Peyer's patch (tissue), 4 donors: Measurements from ENCODE around the gene RNF125. TPM values are rescaled to one million over a fixed set of nuclear protein-coding genes. Genes with fewer than 3 reads are reported as not detected.
A peak's percentile ranks its signal among the peaks of the same experiment; 100 is the strongest.
"Not testable (repeated sequence)": the region's sequence is repeated elsewhere in the genome, so short reads cannot be mapped to it uniquely, and the experiment has no call there.

Source experiments
- DNase-seq, 3 donors: peaks; one replicate each; pipeline ENCODE4 v3.0.0-alpha.2; 2017 to 2019
- H3K27ac ChIP-seq, 4 donors: fragments of 200-600 bp; sonication (generic); one replicate each; pipeline ENCODE4 v1.5.1; 2016 to 2019
- H3K27me3 ChIP-seq, 2 donors: fragments of 200-600 bp; sonication (generic); one replicate each; pipeline ENCODE4 v1.5.1; 2019
- H3K36me3 ChIP-seq, 3 donors: fragments of 200-600 bp; sonication (generic); one replicate each; pipeline ENCODE4 v1.5.1; 2016 to 2019
- H3K4me1 ChIP-seq, 4 donors: fragments of 200-600 bp; sonication (generic); one replicate each; pipeline ENCODE4 v1.5.1; 2016 to 2019
- H3K4me3 ChIP-seq, 4 donors: fragments of 200-600 bp; sonication (generic); 1 replicate in 3 of 4; 2 replicates in 1 of 4; pipeline ENCODE4 v1.5.1; 2016 to 2019; ENCODE audit warnings: mild to moderate bottlenecking in 1 of 4
- H3K9me3 ChIP-seq, 4 donors: fragments of 200-600 bp; sonication (generic); one replicate each; pipeline ENCODE4 v1.5.1; 2016 to 2019; ENCODE audit warnings: mild to moderate bottlenecking in 1 of 4
- POLR2A ChIP-seq, 2 donors: fragments of 450-650 bp; IDR thresholded peaks; one replicate each; pipeline ENCODE4 v1.5.1; 2017; ENCODE audit warnings: antibody characterized with exemption in 2 of 2, mild to moderate bottlenecking in 2 of 2, moderate library complexity in 2 of 2
- total RNA-seq, 4 donors: library from RNA; depleted of rRNA; stranded (reverse); fragments of >200 nt; gene quantifications; one replicate each; pipeline ENCODE4 v1.1.0, GENCODE V29; 2016
- TF ChIP-seq, protein P1 (sequence below), 6 experiments: fragments of 450-650 bp in 4 of 6; fragments of 200-600 bp in 2 of 6; sonication (generic) in 1 of 6; IDR thresholded peaks; one replicate each; pipeline ENCODE4 v1.5.1; 2017 to 2019; ENCODE audit warnings: antibody characterized with exemption in 6 of 6, mild to moderate bottlenecking in 3 of 6, moderate library complexity in 1 of 6

The RNF125 gene
- total RNA-seq, 4 donors from 2014 or later, result 1.7 to 19.6 (median 16.1) TPM

DNA sequence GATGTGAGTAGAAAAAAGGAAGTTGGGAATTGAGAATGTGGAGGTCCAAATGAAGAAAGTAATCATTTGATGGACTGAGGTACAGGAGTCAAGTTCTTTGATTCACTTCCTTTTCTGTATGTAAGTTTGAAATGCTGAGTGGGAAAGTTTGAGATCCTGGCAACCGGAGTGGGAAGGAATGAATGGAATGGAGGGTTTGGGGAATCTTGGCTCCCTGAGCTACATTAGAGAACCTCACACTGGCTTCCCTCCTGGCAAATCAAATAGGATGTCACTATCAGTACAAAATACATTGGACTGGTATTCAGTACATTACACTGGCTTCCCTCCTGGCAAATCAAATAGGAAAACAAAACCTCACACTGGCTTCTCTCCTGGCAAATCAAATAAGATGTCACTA lies 63.3 kb downstream of the RNF125 start:
- DNase-seq, result no peak
- TF ChIP-seq, protein P1, sequence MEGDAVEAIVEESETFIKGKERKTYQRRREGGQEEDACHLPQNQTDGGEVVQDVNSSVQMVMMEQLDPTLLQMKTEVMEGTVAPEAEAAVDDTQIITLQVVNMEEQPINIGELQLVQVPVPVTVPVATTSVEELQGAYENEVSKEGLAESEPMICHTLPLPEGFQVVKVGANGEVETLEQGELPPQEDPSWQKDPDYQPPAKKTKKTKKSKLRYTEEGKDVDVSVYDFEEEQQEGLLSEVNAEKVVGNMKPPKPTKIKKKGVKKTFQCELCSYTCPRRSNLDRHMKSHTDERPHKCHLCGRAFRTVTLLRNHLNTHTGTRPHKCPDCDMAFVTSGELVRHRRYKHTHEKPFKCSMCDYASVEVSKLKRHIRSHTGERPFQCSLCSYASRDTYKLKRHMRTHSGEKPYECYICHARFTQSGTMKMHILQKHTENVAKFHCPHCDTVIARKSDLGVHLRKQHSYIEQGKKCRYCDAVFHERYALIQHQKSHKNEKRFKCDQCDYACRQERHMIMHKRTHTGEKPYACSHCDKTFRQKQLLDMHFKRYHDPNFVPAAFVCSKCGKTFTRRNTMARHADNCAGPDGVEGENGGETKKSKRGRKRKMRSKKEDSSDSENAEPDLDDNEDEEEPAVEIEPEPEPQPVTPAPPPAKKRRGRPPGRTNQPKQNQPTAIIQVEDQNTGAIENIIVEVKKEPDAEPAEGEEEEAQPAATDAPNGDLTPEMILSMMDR (IDR thresholded peaks at IDR 0.05), result no peak
- TF ChIP-seq POLR2A (IDR thresholded peaks at IDR 0.05), result no peak
- H3K36me3 ChIP-seq, result no peaks in the 10 kb centered on the region
- H3K4me3 ChIP-seq, result no peak overlapping the region
- H3K27me3 ChIP-seq, result no peaks in the 10 kb centered on the region
- no peaks in the 10 kb centered on the region for H3K9me3 ChIP-seq
- H3K27ac ChIP-seq, result no peak overlapping the region
- H3K4me1 ChIP-seq, result peaks cover 0 to 17% (median 6%) of the 10 kb centered on the region in 4 donors

DNA sequence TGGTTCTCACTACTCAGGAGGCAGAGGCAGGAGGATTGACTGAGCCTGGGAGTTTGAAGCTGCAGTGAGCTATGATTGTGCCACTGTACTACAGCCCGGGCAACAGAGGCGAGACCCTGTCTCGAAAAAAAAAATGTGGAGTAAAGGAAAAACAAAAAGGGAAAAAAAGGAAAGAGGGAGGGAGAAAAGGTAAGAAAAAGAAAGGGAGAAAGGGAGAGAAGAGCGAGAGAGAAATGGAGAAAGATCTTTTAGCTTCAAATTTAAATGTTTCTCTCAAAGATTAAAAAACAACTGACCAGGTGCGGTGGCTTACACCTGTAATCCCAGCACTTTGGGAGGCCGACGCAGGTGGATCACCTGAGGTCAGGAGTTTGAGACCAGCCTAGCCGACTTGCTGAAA lies 65.2 kb downstream of the RNF125 start:
- H3K27ac ChIP-seq, result no peak overlapping the region
- TF ChIP-seq POLR2A (IDR thresholded peaks at IDR 0.05), result no peak
- TF ChIP-seq, protein P1 (IDR thresholded peaks at IDR 0.05), result no peak
- DNase-seq, result no peak
- no peaks in the 10 kb centered on the region for H3K27me3 ChIP-seq
- no peaks in the 10 kb centered on the region for H3K9me3 ChIP-seq
- H3K4me1 ChIP-seq, result peaks cover 0 to 17% (median 6%) of the 10 kb centered on the region in 4 donors
- no peaks in the 10 kb centered on the region for H3K36me3 ChIP-seq
- no peak overlapping the region for H3K4me3 ChIP-seq

DNA sequence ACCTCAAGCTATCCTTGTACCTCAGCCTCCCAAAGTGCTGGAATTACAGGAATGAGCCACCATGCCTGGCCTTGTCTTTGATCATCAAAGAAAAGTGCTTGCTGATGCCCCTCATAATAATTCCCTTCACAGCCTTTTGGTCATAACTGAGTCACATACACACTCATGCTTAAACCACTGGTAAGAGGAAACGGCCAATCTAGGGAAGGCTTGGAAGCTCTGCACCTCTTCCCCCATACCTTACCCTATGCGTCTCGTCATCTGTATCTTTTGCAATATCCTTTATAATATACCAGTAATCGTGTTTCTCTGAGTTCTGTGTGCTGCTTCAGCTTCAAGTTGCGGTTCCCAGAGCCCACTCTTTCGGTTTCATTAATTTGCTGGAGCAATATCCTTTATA lies 68.3 kb downstream of the RNF125 start:
- H3K4me1 ChIP-seq, result peaks cover 0 to 23% (median 8%) of the 10 kb centered on the region in 4 donors
- H3K9me3 ChIP-seq, result no peaks in the 10 kb centered on the region
- H3K27ac ChIP-seq, result no peak overlapping the region
- no peaks in the 10 kb centered on the region for H3K36me3 ChIP-seq
- no peak for TF ChIP-seq POLR2A (IDR thresholded peaks at IDR 0.05)
- TF ChIP-seq, protein P1 (IDR thresholded peaks at IDR 0.05), result no peak
- H3K27me3 ChIP-seq, result no peaks in the 10 kb centered on the region
- H3K4me3 ChIP-seq, result no peak overlapping the region
- no peak for DNase-seq

DNA sequence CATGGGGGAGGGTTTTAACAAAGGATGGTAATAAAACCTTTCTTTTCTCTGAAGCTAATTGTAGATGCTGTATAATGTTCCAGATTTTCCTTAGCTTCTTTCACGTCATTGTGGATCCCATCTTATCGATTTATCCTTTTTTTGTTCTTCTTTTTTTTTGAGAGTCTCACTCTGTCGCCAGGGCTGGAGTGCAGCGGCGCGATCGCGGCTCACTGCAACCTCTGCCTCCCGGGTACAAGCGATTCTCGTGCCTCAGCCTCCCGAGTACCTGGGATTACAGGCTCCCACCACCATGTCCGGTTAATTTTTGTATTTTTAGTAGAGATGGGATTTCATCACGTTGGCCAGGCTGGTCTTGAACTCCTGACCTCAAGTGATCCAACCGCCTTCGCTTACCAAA lies 72.2 kb downstream of the RNF125 start:
- not testable (repeated sequence) for H3K9me3 ChIP-seq, H3K27me3 ChIP-seq, H3K36me3 ChIP-seq, DNase-seq, H3K4me3 ChIP-seq
- peaks cover 0 to 24% (median 9%) of the 10 kb centered on the region in 4 donors for H3K4me1 ChIP-seq
- peak overlapping the region in 2 of 4 donors; percentile 97 to 100 for H3K27ac ChIP-seq

DNA sequence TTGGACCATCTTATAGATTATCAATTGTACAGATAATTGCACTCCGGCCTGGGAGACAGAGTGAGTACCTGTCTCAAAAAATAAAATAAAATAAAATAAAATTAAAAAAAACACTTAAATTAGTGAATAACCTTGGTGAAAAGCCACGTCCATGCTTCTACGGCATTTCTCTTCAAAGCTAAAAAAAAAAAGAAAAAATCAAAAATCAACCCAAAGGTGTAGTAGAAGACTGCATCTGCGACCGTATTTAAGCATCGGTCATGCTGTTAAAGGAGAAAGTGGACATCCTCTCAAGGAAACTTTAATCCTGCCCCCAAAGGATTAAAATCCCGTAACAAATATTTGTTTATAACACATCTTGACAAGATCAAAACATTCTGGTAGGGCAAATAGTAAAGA lies 72.7 kb downstream of the RNF125 start:
- H3K36me3 ChIP-seq, result no peaks in the 10 kb centered on the region
- no peak for DNase-seq
- peaks cover 0 to 26% (median 9%) of the 10 kb centered on the region in 4 donors for H3K4me1 ChIP-seq
- no peaks in the 10 kb centered on the region for H3K27me3 ChIP-seq
- H3K4me3 ChIP-seq, result peak overlapping the region; percentile 61 to 92 (median 70)
- TF ChIP-seq, protein P1 (IDR thresholded peaks at IDR 0.05), result no peak
- no peak for TF ChIP-seq POLR2A (IDR thresholded peaks at IDR 0.05)
- no peaks in the 10 kb centered on the region for H3K9me3 ChIP-seq
- peak overlapping the region; percentile 95 to 100 (median 98) for H3K27ac ChIP-seq

DNA sequence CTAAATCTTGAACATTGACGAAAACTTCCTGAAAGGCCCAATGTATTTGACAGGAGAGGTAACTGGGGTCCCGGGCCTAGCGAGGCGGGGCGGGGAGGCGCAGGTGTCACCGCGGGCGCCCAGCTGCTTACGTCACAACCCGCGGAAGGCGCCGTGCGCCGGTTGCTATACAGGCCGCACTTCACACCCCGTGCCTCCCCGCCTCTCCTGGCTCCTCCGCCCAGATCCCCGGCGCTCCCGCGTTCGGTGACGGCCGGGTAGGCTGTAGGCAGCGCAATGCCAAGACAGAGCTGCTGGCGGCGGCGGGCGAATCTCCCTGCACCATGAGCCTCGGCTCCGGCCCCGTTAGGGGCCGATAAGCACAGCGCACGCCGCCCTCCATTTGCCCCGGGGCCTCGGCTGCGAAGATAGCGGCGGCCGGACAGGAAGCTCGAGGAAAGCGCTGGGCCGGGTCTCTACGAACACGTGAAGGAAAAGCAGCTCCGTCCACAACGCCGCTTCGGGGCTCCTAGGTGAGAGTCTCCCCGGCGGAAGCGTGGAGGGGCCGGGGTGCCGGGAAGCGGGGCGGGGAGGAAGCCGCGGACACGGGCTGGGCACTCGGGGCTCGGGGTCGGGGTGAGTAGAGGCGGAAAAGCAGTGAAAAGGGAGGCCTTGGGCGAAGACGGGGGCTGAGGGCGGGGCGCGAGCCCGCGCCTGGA lies 73.2 kb downstream of the RNF125 start, which contains the start of gene RNF138:
Gene RNF138 (plus strand): TSS at position 151 of the 698 bp plus-strand sequence. CDS start 903 bp downstream, outside the sequence.
- H3K9me3 ChIP-seq, result no peaks in the 10 kb centered on the region
- peaks cover 0 to 26% (median 9%) of the 10 kb centered on the region in 4 donors for H3K4me1 ChIP-seq
- peak within 1 kb of the TSS; percentile 61 to 92 (median 70) for H3K4me3 ChIP-seq
- peak; percentile 76 to 82 for TF ChIP-seq POLR2A (IDR thresholded peaks at IDR 0.05)
- TF ChIP-seq, protein P1 (IDR thresholded peaks at IDR 0.05), result peak in 2 of 6 experiments; percentile 10 to 16
- no peaks in the 10 kb centered on the region for H3K36me3 ChIP-seq
- H3K27ac ChIP-seq, result peak within 1 kb of the TSS; percentile 95 to 100 (median 98)
- H3K27me3 ChIP-seq, result no peaks in the 10 kb centered on the region
- DNase-seq, result peak; percentile 91 to 96 (median 93)
